SK-N-SH treated with all-trans-retinoic acid at 6 μM for 48 hours (cell line): Measurements from ENCODE around the gene KSR2.

Experiments used
- CSRNP3 ChIP-seq: fragments of 250-450 bp; sonication (Bioruptor Pico); IDR thresholded peaks from 2 replicates; pipeline ENCODE4 v1.5.1; 2021; ENCODE audit warnings: mild to moderate bottlenecking, moderate library complexity
- GLIS3 ChIP-seq: fragments of 250-450 bp; sonication (Bioruptor Pico); IDR thresholded peaks from 2 replicates; pipeline ENCODE4 v1.5.0; 2020; ENCODE audit warnings: mild to moderate bottlenecking, moderate library complexity
- PATZ1 ChIP-seq: fragments of 250-450 bp; sonication (Bioruptor Pico); IDR thresholded peaks from 2 replicates; pipeline ENCODE4 v1.8.0; 2020; ENCODE audit warnings: mild to moderate bottlenecking, moderate library complexity, borderline replicate concordance
- TSHZ2 ChIP-seq: fragments of 250-450 bp; sonication (Bioruptor Pico); IDR thresholded peaks from 2 replicates; pipeline ENCODE4 v1.5.0; 2020; ENCODE audit warnings: mild to moderate bottlenecking, moderate library complexity
- ZC3H10 ChIP-seq: fragments of 250-450 bp; sonication (Bioruptor Pico); IDR thresholded peaks from 2 replicates; pipeline ENCODE4 v1.5.1; 2021; ENCODE audit warnings: mild to moderate bottlenecking, moderate library complexity
- ZFP3 ChIP-seq: fragments of 250-450 bp; sonication (Bioruptor Pico); IDR thresholded peaks from 2 replicates; pipeline ENCODE4 v1.5.0; 2020; ENCODE audit warnings: mild to moderate bottlenecking, moderate library complexity

- TF ChIP-seq TSHZ2 (CRISPR knock-in tag) (no peak), PATZ1 (no peak), CSRNP3 (CRISPR knock-in tag) (no peak), ZC3H10 (CRISPR knock-in tag) (no peak), ZFP3 (CRISPR knock-in tag) (no peak), GLIS3 (CRISPR knock-in tag) (no peak)
These were observed 512.7 kb downstream of the KSR2 start for GRCh38 chr12:117456076-117456475.
